ENCODE data around the gene JAG1. TPM values are rescaled to one million over a fixed set of nuclear protein-coding genes. Genes with fewer than 3 reads are reported as not detected.

The JAG1 gene
- total RNA-seq, 1 donor from 2014 or later, result 132 TPM

- TF ChIP-seq, protein P1, sequence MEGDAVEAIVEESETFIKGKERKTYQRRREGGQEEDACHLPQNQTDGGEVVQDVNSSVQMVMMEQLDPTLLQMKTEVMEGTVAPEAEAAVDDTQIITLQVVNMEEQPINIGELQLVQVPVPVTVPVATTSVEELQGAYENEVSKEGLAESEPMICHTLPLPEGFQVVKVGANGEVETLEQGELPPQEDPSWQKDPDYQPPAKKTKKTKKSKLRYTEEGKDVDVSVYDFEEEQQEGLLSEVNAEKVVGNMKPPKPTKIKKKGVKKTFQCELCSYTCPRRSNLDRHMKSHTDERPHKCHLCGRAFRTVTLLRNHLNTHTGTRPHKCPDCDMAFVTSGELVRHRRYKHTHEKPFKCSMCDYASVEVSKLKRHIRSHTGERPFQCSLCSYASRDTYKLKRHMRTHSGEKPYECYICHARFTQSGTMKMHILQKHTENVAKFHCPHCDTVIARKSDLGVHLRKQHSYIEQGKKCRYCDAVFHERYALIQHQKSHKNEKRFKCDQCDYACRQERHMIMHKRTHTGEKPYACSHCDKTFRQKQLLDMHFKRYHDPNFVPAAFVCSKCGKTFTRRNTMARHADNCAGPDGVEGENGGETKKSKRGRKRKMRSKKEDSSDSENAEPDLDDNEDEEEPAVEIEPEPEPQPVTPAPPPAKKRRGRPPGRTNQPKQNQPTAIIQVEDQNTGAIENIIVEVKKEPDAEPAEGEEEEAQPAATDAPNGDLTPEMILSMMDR (IDR thresholded peaks at IDR 0.05; ENCODE audit: insufficient read depth, low read length, poor library complexity, severe bottlenecking), result no peak
- peaks cover 19% of the 10 kb centered on the region for H3K36me3 ChIP-seq (ENCODE audit: control insufficient read depth, insufficient read depth, low read length)
- H3K27me3 ChIP-seq (ENCODE audit: control insufficient read depth, insufficient read depth, low read length), result no peaks in the 10 kb centered on the region
- DNase-seq (ENCODE audit: low read depth), result no peak
- H3K4me3 ChIP-seq (ENCODE audit: low read depth, low read length), result no peak overlapping the region
Measured at GRCh38 chr20:10644458-10645204, 29.2 kb downstream of the JAG1 start.

- Histone ChIP-seq H3K27me3 (ENCODE audit: control insufficient read depth, insufficient read depth, low read length) (no peaks in the 10 kb centered on the region), H3K36me3 (ENCODE audit: control insufficient read depth, insufficient read depth, low read length) (peaks cover 21% of the 10 kb centered on the region), H3K4me3 (ENCODE audit: low read depth, low read length) (no peak overlapping the region)
- DNase-seq (ENCODE audit: low read depth), result no peak
- TF ChIP-seq, protein P1 (IDR thresholded peaks at IDR 0.05; ENCODE audit: insufficient read depth, low read length, poor library complexity, severe bottlenecking), result no peak
Measured at GRCh38 chr20:10643560-10643873, 30.3 kb downstream of the JAG1 start.

GRCh38 chr20:10642856-10643559, 30.8 kb downstream of the JAG1 start:
- Histone ChIP-seq H3K4me3 (ENCODE audit: low read depth, low read length) (no peak overlapping the region), H3K36me3 (ENCODE audit: control insufficient read depth, insufficient read depth, low read length) (peaks cover 21% of the 10 kb centered on the region), H3K27me3 (ENCODE audit: control insufficient read depth, insufficient read depth, low read length) (no peaks in the 10 kb centered on the region)
- TF ChIP-seq, protein P1 (IDR thresholded peaks at IDR 0.05; ENCODE audit: insufficient read depth, low read length, poor library complexity, severe bottlenecking), result no peak
- DNase-seq (ENCODE audit: low read depth), result no peak

- Histone ChIP-seq H3K4me3 (ENCODE audit: low read depth, low read length) (no peak overlapping the region), H3K27me3 (ENCODE audit: control insufficient read depth, insufficient read depth, low read length) (no peaks in the 10 kb centered on the region), H3K36me3 (ENCODE audit: control insufficient read depth, insufficient read depth, low read length) (peaks cover 18% of the 10 kb centered on the region)
- DNase-seq (ENCODE audit: low read depth), result no peak
- TF ChIP-seq, protein P1 (IDR thresholded peaks at IDR 0.05; ENCODE audit: insufficient read depth, low read length, poor library complexity, severe bottlenecking), result no peak
Measured at GRCh38 chr20:10641893-10642292, 31.9 kb downstream of the JAG1 start.

GRCh38 chr20:10641467-10641866, 32.3 kb downstream of the JAG1 start:
- DNase-seq (ENCODE audit: low read depth), result no peak
- Histone ChIP-seq H3K4me3 (ENCODE audit: low read depth, low read length) (no peak overlapping the region), H3K36me3 (ENCODE audit: control insufficient read depth, insufficient read depth, low read length) (peaks cover 18% of the 10 kb centered on the region), H3K27me3 (ENCODE audit: control insufficient read depth, insufficient read depth, low read length) (no peaks in the 10 kb centered on the region)
- TF ChIP-seq, protein P1 (IDR thresholded peaks at IDR 0.05; ENCODE audit: insufficient read depth, low read length, poor library complexity, severe bottlenecking), result no peak
